Lower lobe of right lung (tissue), 2 donors: ENCODE measurements around the gene PRRX1. TPM values are rescaled to one million over a fixed set of nuclear protein-coding genes. Genes with fewer than 3 reads are reported as not detected.

Source experiments
- ATAC-seq, 2 donors: fragments of 200-7000 bp; cut with Tn5 transposase; one replicate each; pipeline ENCODE4 v1.9.1; 2020 to 2022; ENCODE audit warnings: mild to moderate bottlenecking in 2 of 2, moderate library complexity in 2 of 2
- DNase-seq: peaks from one replicate; pipeline ENCODE4 v3.0.0-alpha.2; 2020
- H3K27ac ChIP-seq: fragments of 200-600 bp; one replicate; pipeline ENCODE4 v1.8.0; 2022
- H3K27me3 ChIP-seq: fragments of 200-600 bp; one replicate; pipeline ENCODE4 v1.8.0; 2022; ENCODE audit warnings: low read depth
- H3K36me3 ChIP-seq: fragments of 200-600 bp; one replicate; pipeline ENCODE4 v1.8.0; 2022; ENCODE audit warnings: mild to moderate bottlenecking
- H3K4me1 ChIP-seq: fragments of 200-600 bp; one replicate; pipeline ENCODE4 v1.8.0; 2022
- H3K4me3 ChIP-seq: fragments of 200-600 bp; one replicate; pipeline ENCODE4 v1.8.0; 2022; ENCODE audit warnings: mild to moderate bottlenecking
- H3K9me3 ChIP-seq: fragments of 200-600 bp; one replicate; pipeline ENCODE4 v1.8.0; 2022
- intact Hi-C: fragments of 100-400 bp; cut with DNase I; formaldehyde crosslinking; loops from one replicate; pipeline ENCODE4 v1.11.0; 2022
- total RNA-seq: library from RNA; stranded (reverse); fragmentation: NEBNext Ultra II Directional; extraction: Animal tissue kit (Norgen Biotek cat#: 25700); gene quantifications from one replicate; pipeline ENCODE4 v1.2.1, GENCODE V29; 2021
- TF ChIP-seq, protein P1 (sequence below): fragments of 200-600 bp; IDR thresholded peaks from one replicate; pipeline ENCODE4 v1.8.0; 2022; ENCODE audit warnings: antibody characterized with exemption, mild to moderate bottlenecking
- donor health status: DM: no; HTN: yes; CAD: no; lungs with severe emphysema.

The PRRX1 gene
- total RNA-seq, 1 donor from 2014 or later = 30.1 TPM

GRCh38 chr1:170707117-170707516, 43.2 kb downstream of the PRRX1 start:
- no peak for ATAC-seq
- H3K27ac ChIP-seq = no peak overlapping the region
- DNase-seq = no peak
- TF ChIP-seq, protein P1, sequence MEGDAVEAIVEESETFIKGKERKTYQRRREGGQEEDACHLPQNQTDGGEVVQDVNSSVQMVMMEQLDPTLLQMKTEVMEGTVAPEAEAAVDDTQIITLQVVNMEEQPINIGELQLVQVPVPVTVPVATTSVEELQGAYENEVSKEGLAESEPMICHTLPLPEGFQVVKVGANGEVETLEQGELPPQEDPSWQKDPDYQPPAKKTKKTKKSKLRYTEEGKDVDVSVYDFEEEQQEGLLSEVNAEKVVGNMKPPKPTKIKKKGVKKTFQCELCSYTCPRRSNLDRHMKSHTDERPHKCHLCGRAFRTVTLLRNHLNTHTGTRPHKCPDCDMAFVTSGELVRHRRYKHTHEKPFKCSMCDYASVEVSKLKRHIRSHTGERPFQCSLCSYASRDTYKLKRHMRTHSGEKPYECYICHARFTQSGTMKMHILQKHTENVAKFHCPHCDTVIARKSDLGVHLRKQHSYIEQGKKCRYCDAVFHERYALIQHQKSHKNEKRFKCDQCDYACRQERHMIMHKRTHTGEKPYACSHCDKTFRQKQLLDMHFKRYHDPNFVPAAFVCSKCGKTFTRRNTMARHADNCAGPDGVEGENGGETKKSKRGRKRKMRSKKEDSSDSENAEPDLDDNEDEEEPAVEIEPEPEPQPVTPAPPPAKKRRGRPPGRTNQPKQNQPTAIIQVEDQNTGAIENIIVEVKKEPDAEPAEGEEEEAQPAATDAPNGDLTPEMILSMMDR = no peak
- no peak overlapping the region for H3K4me3 ChIP-seq
- H3K36me3 ChIP-seq = no peaks in the 10 kb centered on the region
- H3K9me3 ChIP-seq = no peaks in the 10 kb centered on the region
- no peaks in the 10 kb centered on the region for H3K4me1 ChIP-seq
- no peaks in the 10 kb centered on the region for H3K27me3 ChIP-seq
- intact Hi-C loops = no loop called here

DNA sequence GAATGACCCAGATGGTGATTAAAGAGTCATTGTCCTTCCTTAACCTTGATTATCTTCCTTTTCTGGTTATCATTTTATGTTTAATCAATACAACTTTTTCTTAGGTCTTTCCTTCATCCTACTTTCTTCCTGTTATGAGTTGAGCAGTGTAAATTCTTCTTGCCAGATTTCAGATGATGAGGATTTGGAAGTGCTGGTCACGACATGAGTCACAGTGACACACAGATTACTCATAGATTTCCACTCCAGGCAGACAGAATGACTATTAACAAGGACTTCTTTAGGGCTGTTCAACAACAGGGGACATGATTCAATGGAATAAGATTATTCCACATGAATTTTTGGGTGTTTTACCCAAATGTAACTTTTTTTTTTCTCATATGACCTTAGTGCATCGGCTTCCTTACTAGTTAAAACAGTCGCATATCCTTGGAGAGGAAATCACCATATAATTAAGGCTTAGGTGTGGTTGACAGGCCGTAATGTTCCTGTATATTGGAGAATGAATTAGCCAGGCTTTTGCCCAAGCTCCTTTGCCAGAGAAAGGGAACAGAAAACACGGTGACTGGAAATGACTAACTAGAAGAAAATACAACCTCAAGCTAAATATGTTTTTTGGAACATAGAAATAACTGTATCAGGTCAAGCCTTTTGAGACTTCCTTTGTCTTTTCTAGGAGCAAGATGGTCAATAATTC, 44.2 kb downstream of the PRRX1 start:
- no peaks in the 10 kb centered on the region for H3K4me1 ChIP-seq
- TF ChIP-seq, protein P1 = no peak
- H3K36me3 ChIP-seq = no peaks in the 10 kb centered on the region
- intact Hi-C loops = no loop called here
- DNase-seq = no peak
- H3K27me3 ChIP-seq = no peaks in the 10 kb centered on the region
- no peak overlapping the region for H3K27ac ChIP-seq
- H3K9me3 ChIP-seq = no peaks in the 10 kb centered on the region
- H3K4me3 ChIP-seq = no peak overlapping the region
- ATAC-seq = no peak

DNA sequence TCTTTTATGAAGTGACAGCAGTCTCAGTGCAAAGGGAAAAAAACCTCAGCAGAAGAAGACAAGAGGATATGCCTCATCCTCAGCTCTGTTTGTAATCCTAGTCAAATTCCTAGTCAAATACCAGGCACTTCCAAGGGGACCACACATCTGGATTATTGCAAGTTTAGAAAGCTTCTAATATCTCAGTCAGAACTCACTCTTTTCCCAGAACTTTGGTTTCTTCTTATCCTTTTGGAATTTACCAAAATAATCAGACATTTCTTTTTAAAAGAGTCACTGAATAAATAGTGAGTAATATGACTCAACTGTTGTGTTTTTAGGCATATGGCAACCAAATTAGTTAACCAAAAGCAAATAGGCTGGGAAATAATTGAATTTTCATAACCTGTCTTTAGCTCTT, 47.8 kb downstream of the PRRX1 start:
- TF ChIP-seq, protein P1 = no peak
- Histone ChIP-seq H3K36me3 (no peaks in the 10 kb centered on the region), H3K9me3 (no peaks in the 10 kb centered on the region), H3K4me3 (no peak overlapping the region), H3K4me1 (no peaks in the 10 kb centered on the region), H3K27me3 (no peaks in the 10 kb centered on the region), H3K27ac (no peak overlapping the region)
- no peak for DNase-seq
- intact Hi-C loops = no loop called here
- no peak for ATAC-seq

- no peak overlapping the region for H3K27ac ChIP-seq
- no peaks in the 10 kb centered on the region for H3K27me3 ChIP-seq
- intact Hi-C loops = no loop called here
- ATAC-seq (no peak), DNase-seq (no peak)
- no peaks in the 10 kb centered on the region for H3K4me1 ChIP-seq
- H3K4me3 ChIP-seq = no peak overlapping the region
- no peaks in the 10 kb centered on the region for H3K9me3 ChIP-seq
- TF ChIP-seq, protein P1 = no peak
- no peaks in the 10 kb centered on the region for H3K36me3 ChIP-seq
Measured at GRCh38 chr1:170714163-170714562, 50.2 kb downstream of the PRRX1 start.

- no peaks in the 10 kb centered on the region for H3K9me3 ChIP-seq
- no peak for DNase-seq
- H3K4me1 ChIP-seq = no peaks in the 10 kb centered on the region
- H3K27ac ChIP-seq = no peak overlapping the region
- intact Hi-C loops = no loop called here
- TF ChIP-seq, protein P1 = no peak
- ATAC-seq = no peak
- H3K27me3 ChIP-seq = no peaks in the 10 kb centered on the region
- no peak overlapping the region for H3K4me3 ChIP-seq
- H3K36me3 ChIP-seq = no peaks in the 10 kb centered on the region
Measured at GRCh38 chr1:170714938-170715337, 51.0 kb downstream of the PRRX1 start.
